ENCODE data around the gene ZNHIT6. TPM values are rescaled to one million over a fixed set of nuclear protein-coding genes. Genes with fewer than 3 reads are reported as not detected.
A peak's percentile ranks its signal among the peaks of the same experiment; 100 is the strongest.

The ZNHIT6 gene
- polyA plus RNA-seq, 4 donors: 2.5 to 25.3 (median 6.5) TPM

DNA sequence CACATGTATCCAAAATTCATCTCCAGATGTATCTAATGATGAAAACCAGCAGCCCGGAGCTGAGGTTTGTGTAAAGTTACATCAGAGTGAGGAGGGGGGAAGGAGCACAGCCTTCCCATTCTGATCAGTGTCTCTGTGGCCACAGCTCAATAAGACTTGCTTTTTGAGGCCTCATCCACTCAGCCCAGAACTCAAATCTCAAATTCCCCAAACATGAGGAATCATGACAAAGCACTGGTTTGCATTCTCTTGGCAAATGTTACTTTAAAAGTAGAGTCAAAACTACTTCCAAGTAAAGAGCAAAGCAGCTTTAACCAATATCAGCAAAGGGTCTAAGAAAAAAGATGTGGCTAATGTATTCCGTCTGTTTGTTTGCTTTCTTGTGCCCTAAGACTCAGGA is 96.8 kb downstream of the ZNHIT6 start:
- Histone ChIP-seq H3K4me3 (ENCODE audit: low read depth in 1 of 3, low read length in 3 of 3) (no peak overlapping the region), H3K9me3 (ENCODE audit: control insufficient read depth in 2 of 2, insufficient read depth in 1 of 2, low read depth in 1 of 2, low read length in 1 of 2) (no peaks in the 10 kb centered on the region), H3K4me1 (ENCODE audit: control insufficient read depth in 3 of 3, insufficient read depth in 2 of 3, low read depth in 1 of 3, low read length in 2 of 3) (peaks cover 0 to 45% (median 0%) of the 10 kb centered on the region in 3 donors), H3K27ac (ENCODE audit: low read depth in 1 of 3, low read length in 2 of 3) (no peak overlapping the region), H3K36me3 (ENCODE audit: control insufficient read depth in 3 of 3, insufficient read depth in 2 of 3, low read depth in 1 of 3, low read length in 3 of 3) (no peaks in the 10 kb centered on the region), H3K27me3 (ENCODE audit: control insufficient read depth in 3 of 3, insufficient read depth in 3 of 3, low read length in 3 of 3) (no peaks in the 10 kb centered on the region)
- FAIRE-seq: no peak
- WGBS, 3 donors: 81 to 96% (median 90%) methylated on average over 2 of the region's 2 CpGs
- DNase-seq: no peak

DNA sequence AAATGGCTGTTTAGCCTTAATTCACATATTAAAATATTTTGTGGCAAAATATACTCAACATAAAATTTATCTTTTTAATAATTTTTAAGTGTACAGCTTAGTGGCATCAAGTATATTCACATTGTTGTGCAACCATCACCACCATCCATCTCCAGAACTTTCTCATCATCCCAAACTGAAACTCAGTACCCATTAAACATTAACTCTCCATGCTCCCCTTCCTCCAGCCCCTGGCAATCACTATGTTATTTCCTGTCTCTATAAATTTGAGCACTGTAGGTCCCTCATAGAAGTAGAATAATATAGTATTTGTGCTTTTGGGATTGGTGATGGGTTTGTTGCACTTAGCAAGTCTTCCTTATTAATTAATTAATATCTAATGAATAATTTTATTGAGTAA is 98.3 kb downstream of the ZNHIT6 start:
- H3K36me3 ChIP-seq (ENCODE audit: control insufficient read depth in 3 of 3, insufficient read depth in 2 of 3, low read depth in 1 of 3, low read length in 3 of 3): no peaks in the 10 kb centered on the region
- no peak overlapping the region for H3K27ac ChIP-seq (ENCODE audit: low read depth in 1 of 3, low read length in 2 of 3)
- DNase-seq (no peak), FAIRE-seq (no peak)
- H3K4me3 ChIP-seq (ENCODE audit: low read depth in 1 of 3, low read length in 3 of 3): no peak overlapping the region
- no peaks in the 10 kb centered on the region for H3K27me3 ChIP-seq (ENCODE audit: control insufficient read depth in 3 of 3, insufficient read depth in 3 of 3, low read length in 3 of 3)
- no peaks in the 10 kb centered on the region for H3K9me3 ChIP-seq (ENCODE audit: control insufficient read depth in 2 of 2, insufficient read depth in 1 of 2, low read depth in 1 of 2, low read length in 1 of 2)
- peaks cover 0 to 53% (median 0%) of the 10 kb centered on the region in 3 donors for H3K4me1 ChIP-seq (ENCODE audit: control insufficient read depth in 3 of 3, insufficient read depth in 2 of 3, low read depth in 1 of 3, low read length in 2 of 3)

- 82 to 96% (median 88%) methylated on average over 1 of the region's 1 CpG for WGBS, 3 donors
- H3K4me1 ChIP-seq (ENCODE audit: control insufficient read depth in 3 of 3, insufficient read depth in 2 of 3, low read depth in 1 of 3, low read length in 2 of 3): peaks cover 0 to 64% (median 0%) of the 10 kb centered on the region in 3 donors
Observed at GRCh38 chr1:85608851-85609250, 99.4 kb downstream of the ZNHIT6 start.

DNA sequence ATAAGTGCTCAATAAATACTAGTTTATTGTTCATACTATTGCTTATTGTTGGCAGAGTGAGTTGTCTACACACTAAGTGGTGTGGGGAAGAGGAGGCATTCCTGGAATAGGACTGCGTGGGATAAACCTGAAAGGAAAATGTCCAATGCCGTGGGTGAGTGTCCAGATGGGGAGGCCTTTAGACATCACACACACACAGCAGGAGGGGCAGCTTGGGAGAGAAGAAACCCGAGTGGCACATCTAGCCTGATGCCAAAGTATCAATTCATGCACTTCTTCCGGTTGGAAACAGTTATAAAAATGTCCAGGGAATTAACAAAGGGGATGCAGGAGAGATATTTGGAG is 100.3 kb downstream of the ZNHIT6 start:
- Histone ChIP-seq H3K27ac (ENCODE audit: low read depth in 1 of 3, low read length in 2 of 3) (peak overlapping the region in 1 of 3 donors; percentile 72), H3K36me3 (ENCODE audit: control insufficient read depth in 3 of 3, insufficient read depth in 2 of 3, low read depth in 1 of 3, low read length in 3 of 3) (no peaks in the 10 kb centered on the region), H3K9me3 (ENCODE audit: control insufficient read depth in 2 of 2, insufficient read depth in 1 of 2, low read depth in 1 of 2, low read length in 1 of 2) (no peaks in the 10 kb centered on the region), H3K27me3 (ENCODE audit: control insufficient read depth in 3 of 3, insufficient read depth in 3 of 3, low read length in 3 of 3) (no peaks in the 10 kb centered on the region), H3K4me3 (ENCODE audit: low read depth in 1 of 3, low read length in 3 of 3) (no peak overlapping the region), H3K4me1 (ENCODE audit: control insufficient read depth in 3 of 3, insufficient read depth in 2 of 3, low read depth in 1 of 3, low read length in 2 of 3) (peaks cover 0 to 67% (median 0%) of the 10 kb centered on the region in 3 donors)
- WGBS, 3 donors: 78 to 88% (median 88%) methylated on average over 4 of the region's 4 CpGs
- FAIRE-seq (no peak), DNase-seq (no peak)

More at GRCh38 chr1:85608851-85609250, 99.4 kb downstream of the ZNHIT6 start:
- FAIRE-seq (no peak), DNase-seq (no peak)
- Histone ChIP-seq H3K36me3 (ENCODE audit: control insufficient read depth in 3 of 3, insufficient read depth in 2 of 3, low read depth in 1 of 3, low read length in 3 of 3) (no peaks in the 10 kb centered on the region), H3K4me3 (ENCODE audit: low read depth in 1 of 3, low read length in 3 of 3) (no peak overlapping the region), H3K27me3 (ENCODE audit: control insufficient read depth in 3 of 3, insufficient read depth in 3 of 3, low read length in 3 of 3) (no peaks in the 10 kb centered on the region), H3K27ac (ENCODE audit: low read depth in 1 of 3, low read length in 2 of 3) (no peak overlapping the region), H3K9me3 (ENCODE audit: control insufficient read depth in 2 of 2, insufficient read depth in 1 of 2, low read depth in 1 of 2, low read length in 1 of 2) (no peaks in the 10 kb centered on the region)

GRCh38 chr1:85607126-85607920 is 100.9 kb downstream of the ZNHIT6 start:
- peaks cover 0 to 67% (median 0%) of the 10 kb centered on the region in 3 donors for H3K4me1 ChIP-seq (ENCODE audit: control insufficient read depth in 3 of 3, insufficient read depth in 2 of 3, low read depth in 1 of 3, low read length in 2 of 3)
- peak; percentile 65 to 86 for DNase-seq
- WGBS, 3 donors: 78 to 82% (median 81%) methylated on average over 10 of the region's 10 CpGs
- FAIRE-seq: no peak
- H3K9me3 ChIP-seq (ENCODE audit: control insufficient read depth in 2 of 2, insufficient read depth in 1 of 2, low read depth in 1 of 2, low read length in 1 of 2): no peaks in the 10 kb centered on the region
- no peaks in the 10 kb centered on the region for H3K36me3 ChIP-seq (ENCODE audit: control insufficient read depth in 3 of 3, insufficient read depth in 2 of 3, low read depth in 1 of 3, low read length in 3 of 3)
- no peak overlapping the region for H3K4me3 ChIP-seq (ENCODE audit: low read depth in 1 of 3, low read length in 3 of 3)
- H3K27me3 ChIP-seq (ENCODE audit: control insufficient read depth in 3 of 3, insufficient read depth in 3 of 3, low read length in 3 of 3): no peaks in the 10 kb centered on the region
- H3K27ac ChIP-seq (ENCODE audit: low read depth in 1 of 3, low read length in 2 of 3): peak overlapping the region in 1 of 3 donors; percentile 72

DNA sequence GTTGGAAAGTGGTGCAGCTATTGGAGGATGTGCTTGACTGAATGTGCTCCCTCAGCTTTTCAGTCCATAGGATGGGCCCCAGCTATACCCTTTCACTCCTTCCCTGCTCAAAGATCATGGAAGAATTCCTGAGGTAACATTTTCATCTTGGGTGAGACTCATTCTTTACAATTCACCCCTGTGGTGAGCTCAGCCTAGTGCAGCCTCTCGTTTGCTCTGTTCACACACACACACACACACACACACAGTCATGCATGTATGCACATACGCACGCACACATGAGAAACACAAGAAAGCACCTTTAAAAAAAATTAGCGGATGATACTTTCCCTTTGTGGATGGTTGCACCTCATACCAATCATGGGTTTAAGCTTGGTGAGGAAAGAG is 101.8 kb downstream of the ZNHIT6 start:
- WGBS, 3 donors: 83 to 90% (median 90%) methylated on average over 4 of the region's 4 CpGs
- FAIRE-seq (no peak), DNase-seq (no peak)
- peaks cover 0 to 61% (median 0%) of the 10 kb centered on the region in 3 donors for H3K4me1 ChIP-seq (ENCODE audit: control insufficient read depth in 3 of 3, insufficient read depth in 2 of 3, low read depth in 1 of 3, low read length in 2 of 3)
- H3K4me3 ChIP-seq (ENCODE audit: low read depth in 1 of 3, low read length in 3 of 3): no peak overlapping the region
- no peaks in the 10 kb centered on the region for H3K36me3 ChIP-seq (ENCODE audit: control insufficient read depth in 3 of 3, insufficient read depth in 2 of 3, low read depth in 1 of 3, low read length in 3 of 3)
- peak overlapping the region in 1 of 3 donors; percentile 72 for H3K27ac ChIP-seq (ENCODE audit: low read depth in 1 of 3, low read length in 2 of 3)
- no peaks in the 10 kb centered on the region for H3K27me3 ChIP-seq (ENCODE audit: control insufficient read depth in 3 of 3, insufficient read depth in 3 of 3, low read length in 3 of 3)
- H3K9me3 ChIP-seq (ENCODE audit: control insufficient read depth in 2 of 2, insufficient read depth in 1 of 2, low read depth in 1 of 2, low read length in 1 of 2): no peaks in the 10 kb centered on the region

DNA sequence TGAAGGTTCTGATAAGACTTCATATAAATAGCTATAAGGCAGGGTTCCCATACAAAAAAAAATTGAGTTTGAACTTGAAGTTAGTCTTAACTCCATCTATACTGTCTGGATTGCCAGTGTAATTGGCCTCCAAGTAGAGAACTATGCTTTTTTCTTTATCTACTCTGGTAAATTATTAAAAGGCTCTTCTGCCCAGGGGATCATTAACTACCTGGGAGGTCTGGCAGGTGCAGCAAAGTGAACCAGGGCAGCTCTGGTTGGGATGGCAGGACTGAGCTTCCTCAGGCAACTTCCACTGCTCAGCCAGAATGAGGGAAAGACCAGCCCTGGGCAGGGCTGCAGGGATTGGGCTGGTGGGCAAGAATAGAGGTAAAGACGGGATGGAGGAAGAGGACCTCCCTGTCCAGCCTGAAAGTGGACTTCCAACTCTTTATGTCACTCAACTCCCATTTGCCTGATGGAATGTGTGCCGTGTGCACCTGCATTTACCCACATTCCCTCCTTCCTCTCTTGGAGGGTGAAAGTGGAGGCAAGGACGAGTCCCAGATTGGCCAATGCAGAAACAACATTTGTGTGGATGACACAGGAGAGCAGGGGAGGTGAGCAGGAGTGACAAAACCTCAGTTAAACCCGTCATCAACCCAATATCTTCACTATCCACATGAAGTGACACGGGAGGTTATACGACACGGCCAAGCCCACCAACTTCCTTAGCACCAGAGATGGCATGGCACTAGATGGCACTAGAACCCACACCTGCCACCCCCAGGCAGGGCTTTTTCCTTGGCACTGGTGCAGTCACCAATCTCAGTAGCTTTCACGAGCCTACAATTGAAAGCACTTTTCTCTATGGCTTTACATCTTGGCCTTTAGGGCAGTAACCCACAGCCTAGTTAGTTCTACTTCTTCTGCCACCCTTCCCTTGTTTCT is 102.5 kb downstream of the ZNHIT6 start:
- Histone ChIP-seq H3K4me3 (ENCODE audit: low read depth in 1 of 3, low read length in 3 of 3) (no peak overlapping the region), H3K27ac (ENCODE audit: low read depth in 1 of 3, low read length in 2 of 3) (peak overlapping the region in 1 of 3 donors; percentile 72), H3K27me3 (ENCODE audit: control insufficient read depth in 3 of 3, insufficient read depth in 3 of 3, low read length in 3 of 3) (no peaks in the 10 kb centered on the region), H3K36me3 (ENCODE audit: control insufficient read depth in 3 of 3, insufficient read depth in 2 of 3, low read depth in 1 of 3, low read length in 3 of 3) (no peaks in the 10 kb centered on the region), H3K4me1 (ENCODE audit: control insufficient read depth in 3 of 3, insufficient read depth in 2 of 3, low read depth in 1 of 3, low read length in 2 of 3) (peaks cover 0 to 61% (median 0%) of the 10 kb centered on the region in 3 donors), H3K9me3 (ENCODE audit: control insufficient read depth in 2 of 2, insufficient read depth in 1 of 2, low read depth in 1 of 2, low read length in 1 of 2) (no peaks in the 10 kb centered on the region)
- DNase-seq: peak; percentile 72 to 85
- WGBS, 3 donors: 29 to 68% (median 46%) methylated on average over 8 of the region's 8 CpGs
- FAIRE-seq: no peak

GRCh38 chr1:85604298-85604997 is 103.8 kb downstream of the ZNHIT6 start:
- FAIRE-seq: no peak
- 74 to 79% (median 76%) methylated on average over 3 of the region's 3 CpGs for WGBS, 3 donors
- Histone ChIP-seq H3K27ac (ENCODE audit: low read depth in 1 of 3, low read length in 2 of 3) (no peak overlapping the region), H3K27me3 (ENCODE audit: control insufficient read depth in 3 of 3, insufficient read depth in 3 of 3, low read length in 3 of 3) (no peaks in the 10 kb centered on the region), H3K4me3 (ENCODE audit: low read depth in 1 of 3, low read length in 3 of 3) (no peak overlapping the region), H3K36me3 (ENCODE audit: control insufficient read depth in 3 of 3, insufficient read depth in 2 of 3, low read depth in 1 of 3, low read length in 3 of 3) (no peaks in the 10 kb centered on the region), H3K4me1 (ENCODE audit: control insufficient read depth in 3 of 3, insufficient read depth in 2 of 3, low read depth in 1 of 3, low read length in 2 of 3) (peaks cover 0 to 61% (median 0%) of the 10 kb centered on the region in 3 donors), H3K9me3 (ENCODE audit: control insufficient read depth in 2 of 2, insufficient read depth in 1 of 2, low read depth in 1 of 2, low read length in 1 of 2) (no peaks in the 10 kb centered on the region)
- DNase-seq: no peak
